ENCODE measurements around the gene TRIM26. TPM values are rescaled to one million over a fixed set of nuclear protein-coding genes. Genes with fewer than 3 reads are reported as not detected.

Gene TRIM26
- total and polyA plus RNA-seq, 2 of the 13 experiments (the other 11 are each of a cell fraction or from before 2014, with no cell fraction given), result 27.1 to 38.7 TPM

DNA sequence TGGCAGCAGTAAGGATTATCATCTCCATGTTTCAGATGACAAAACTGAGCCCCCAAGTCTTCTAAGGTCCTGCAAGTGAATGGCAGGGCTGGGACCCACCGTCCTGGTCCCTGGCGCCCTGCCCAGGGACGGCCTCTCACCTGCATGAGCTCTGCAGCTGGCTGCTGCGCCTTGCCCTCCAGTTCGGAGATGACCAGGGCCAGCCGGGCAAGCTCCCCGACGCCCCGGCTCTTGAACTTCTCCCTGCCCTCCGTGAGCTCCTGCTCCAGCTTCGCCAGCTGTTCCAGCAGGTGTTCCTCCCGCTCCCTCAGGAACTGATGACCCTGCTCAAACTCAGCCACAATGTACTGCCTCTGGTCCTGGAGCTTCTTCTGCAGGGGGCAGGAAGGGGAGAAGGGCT, 16.8 kb downstream of the TRIM26 start:
- H3K4me2 ChIP-seq (ENCODE audit: low read depth, low read length), result no peak overlapping the region
- POLR2A ChIA-PET, result interaction anchor here (1.6 kb wide), 2 partner anchors 10 to 11 kb away, joined by 4 to 8 read pairs; no protein-coding TSS in a partner anchor
- CTCF ChIA-PET (ENCODE audit: low intra/inter-chr PET ratio, low total read pairs), result no interaction called here
- H2AFZ ChIP-seq (ENCODE audit: low read length), result no peak overlapping the region
- DNase-seq (ENCODE audit: low spot score) (no peak), FAIRE-seq (no peak), ATAC-seq (no peak)
- H3K27me3 ChIP-seq (ENCODE audit: control insufficient read depth in 1 of 2, insufficient read depth in 2 of 2, low read length in 2 of 2), result no peaks in the 10 kb centered on the region
- TF ChIP-seq CEBPG (CRISPR knock-in tag; IDR thresholded peaks at IDR 0.05) (no peak), UBTF (CRISPR knock-in tag; IDR thresholded peaks at IDR 0.05) (no peak), ZNF224 (CRISPR knock-in tag; IDR thresholded peaks at IDR 0.05) (no peak), FOXP1 (IDR thresholded peaks at IDR 0.05) (no peak), FOXP1 (CRISPR knock-in tag; IDR thresholded peaks at IDR 0.05) (no peak), RXRA (CRISPR knock-in tag; IDR thresholded peaks at IDR 0.05) (no peak), IRX3 (CRISPR knock-in tag; IDR thresholded peaks at IDR 0.05; ENCODE audit: borderline replicate concordance, low read depth) (no peak), SP5 (CRISPR knock-in tag; IDR thresholded peaks at IDR 0.05; ENCODE audit: borderline replicate concordance, low read depth) (no peak), RBAK (CRISPR knock-in tag; IDR thresholded peaks at IDR 0.05) (no peak), ZNF143 (CRISPR knock-in tag; IDR thresholded peaks at IDR 0.05) (no peak), ZNF747 (CRISPR knock-in tag; IDR thresholded peaks at IDR 0.05; ENCODE audit: borderline replicate concordance) (no peak), CAMTA2 (CRISPR knock-in tag; IDR thresholded peaks at IDR 0.05; ENCODE audit: borderline replicate concordance) (no peak), ZXDC (CRISPR knock-in tag; IDR thresholded peaks at IDR 0.05) (no peak), MEF2D (CRISPR knock-in tag; IDR thresholded peaks at IDR 0.05) (no peak)
- TF ChIP-seq, protein P1, sequence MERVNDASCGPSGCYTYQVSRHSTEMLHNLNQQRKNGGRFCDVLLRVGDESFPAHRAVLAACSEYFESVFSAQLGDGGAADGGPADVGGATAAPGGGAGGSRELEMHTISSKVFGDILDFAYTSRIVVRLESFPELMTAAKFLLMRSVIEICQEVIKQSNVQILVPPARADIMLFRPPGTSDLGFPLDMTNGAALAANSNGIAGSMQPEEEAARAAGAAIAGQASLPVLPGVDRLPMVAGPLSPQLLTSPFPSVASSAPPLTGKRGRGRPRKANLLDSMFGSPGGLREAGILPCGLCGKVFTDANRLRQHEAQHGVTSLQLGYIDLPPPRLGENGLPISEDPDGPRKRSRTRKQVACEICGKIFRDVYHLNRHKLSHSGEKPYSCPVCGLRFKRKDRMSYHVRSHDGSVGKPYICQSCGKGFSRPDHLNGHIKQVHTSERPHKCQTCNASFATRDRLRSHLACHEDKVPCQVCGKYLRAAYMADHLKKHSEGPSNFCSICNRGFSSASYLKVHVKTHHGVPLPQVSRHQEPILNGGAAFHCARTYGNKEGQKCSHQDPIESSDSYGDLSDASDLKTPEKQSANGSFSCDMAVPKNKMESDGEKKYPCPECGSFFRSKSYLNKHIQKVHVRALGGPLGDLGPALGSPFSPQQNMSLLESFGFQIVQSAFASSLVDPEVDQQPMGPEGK (CRISPR knock-in tag; IDR thresholded peaks at IDR 0.05), result no peak
- TF ChIP-seq, protein P2, sequence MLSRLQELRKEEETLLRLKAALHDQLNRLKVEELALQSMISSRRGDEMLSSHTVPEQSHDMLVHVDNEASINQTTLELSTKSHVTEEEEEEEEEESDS (CRISPR knock-in tag; IDR thresholded peaks at IDR 0.05; ENCODE audit: borderline replicate concordance), result no peak
- no TSS peak for BruUV-seq (replicated peaks)
- in situ Hi-C loops (cut with HindIII; ENCODE audit: extremely low pct_ligation_motif_present, low pct_unique_long_range_greater_than_20kb) (no loop called here), intact Hi-C loops (cut with micrococcal nuclease; ENCODE audit: unreplicated experiment) (no loop called here)
- H3K79me2 ChIP-seq (ENCODE audit: insufficient read depth, low read length), result peaks cover 12% of the 10 kb centered on the region
- no peaks in the 10 kb centered on the region for H3K9me3 ChIP-seq (ENCODE audit: low read length)
- WGBS (ENCODE audit: low lambda C conversion rate), result over 99% methylated on average over 12 of the region's 12 CpGs
- no peaks in the 10 kb centered on the region for H4K20me1 ChIP-seq (ENCODE audit: insufficient read depth, low read length)
- no peak overlapping the region for H3K9ac ChIP-seq (ENCODE audit: insufficient read depth, low read depth, low read length)
- H3K4me3 ChIP-seq (replicated peaks in 1 of 3; ENCODE audit: insufficient read depth in 1 of 3, low read depth in 2 of 3, low read length in 3 of 3), result no peak overlapping the region
- peaks cover 47 to 76% of the 10 kb centered on the region in 2 experiments for H3K36me3 ChIP-seq (replicated peaks in 1 of 2; ENCODE audit: control insufficient read depth in 1 of 2, insufficient read depth in 2 of 2, low read length in 2 of 2)
- H3K27ac ChIP-seq (ENCODE audit: extremely low read length, insufficient read depth, low read length), result no peak overlapping the region
- peaks cover 14% of the 10 kb centered on the region for H3K4me1 ChIP-seq (ENCODE audit: insufficient read depth, low read length)
